OCI-LY3 (cell line): Measurements from ENCODE around the gene SPAG9.

ENCODE experiments used
- CTCF ChIP-seq: fragments of 200-600, 300-600 bp; sonication (generic); IDR thresholded peaks from 2 replicates; pipeline ENCODE4 v1.5.1; 2014; ENCODE audit warnings: antibody characterized with exemption, low read length, low read depth
- EZH2phosphoT487 ChIP-seq: fragments of 200-600 bp; shearing (Covaris generic); IDR thresholded peaks from 2 replicates; pipeline ENCODE4 v1.6.1; 2018; ENCODE audit warnings: antibody characterized with exemption, mixed run types, low read depth

- no peak for TF ChIP-seq CTCF
- no peak for TF ChIP-seq EZH2phosphoT487
Measured at GRCh38 chr17:51017270-51017669, 103.4 kb downstream of the SPAG9 start.
